GM18858 (cell line): Measurements from ENCODE around the gene MYO9A.
"Not testable (repeated sequence)": the region's sequence is repeated elsewhere in the genome, so short reads cannot be mapped to it uniquely, and the experiment has no call there.

Source experiments
- ATAC-seq: cut with Tn5 transposase; IDR thresholded peaks from one replicate; pipeline ENCODE4 v1.9.1; 2021; ENCODE audit not compliant: unreplicated experiment

MYO9A gene

GRCh38 chr15:72136170-72137051 is 18.5 kb upstream of the MYO9A start:
- no peak for ATAC-seq

- no peak for ATAC-seq
Measured at GRCh38 chr15:72135719-72136118, 17.8 kb upstream of the MYO9A start.

- ATAC-seq: no peak
Measured at GRCh38 chr15:72133211-72133610, 15.3 kb upstream of the MYO9A start.

- ATAC-seq: no peak
Measured at GRCh38 chr15:72131922-72132321, 14.0 kb upstream of the MYO9A start.

- ATAC-seq: no peak
Measured at GRCh38 chr15:72130272-72130671, 12.3 kb upstream of the MYO9A start.

- no peak for ATAC-seq
Measured at GRCh38 chr15:72128359-72128758, 10.4 kb upstream of the MYO9A start.

GRCh38 chr15:72127724-72128322 is 9.9 kb upstream of the MYO9A start:
- ATAC-seq: no peak

- ATAC-seq: no peak
Measured at GRCh38 chr15:72124218-72124617, 6.3 kb upstream of the MYO9A start.

GRCh38 chr15:72117486-72118016 is 399 bp downstream of the MYO9A start:
- peak; percentile 32 for ATAC-seq

GRCh38 chr15:72116731-72117485 is 1.0 kb downstream of the MYO9A start:
- no peak for ATAC-seq

GRCh38 chr15:72113347-72114031 is 4.5 kb downstream of the MYO9A start:
- no peak for ATAC-seq

- ATAC-seq: no peak
Measured at GRCh38 chr15:72112805-72113204, 5.1 kb downstream of the MYO9A start.

GRCh38 chr15:72112116-72112515 is 5.8 kb downstream of the MYO9A start:
- ATAC-seq: no peak

GRCh38 chr15:72110355-72110754 is 7.6 kb downstream of the MYO9A start:
- ATAC-seq: no peak

GRCh38 chr15:72106068-72106467 is 11.9 kb downstream of the MYO9A start:
- ATAC-seq: no peak

- no peak for ATAC-seq
Measured at GRCh38 chr15:72105111-72105510, 12.8 kb downstream of the MYO9A start.

GRCh38 chr15:72100551-72100950 is 17.4 kb downstream of the MYO9A start:
- not testable (repeated sequence) for ATAC-seq

GRCh38 chr15:72099155-72099554 is 18.8 kb downstream of the MYO9A start:
- ATAC-seq: no peak

GRCh38 chr15:72098040-72098439 is 19.9 kb downstream of the MYO9A start:
- ATAC-seq: no peak

GRCh38 chr15:72096796-72097195 is 21.2 kb downstream of the MYO9A start:
- no peak for ATAC-seq

- no peak for ATAC-seq
Measured at GRCh38 chr15:72092691-72093090, 25.3 kb downstream of the MYO9A start.
